Trophoblast cell (in vitro differentiated cells and primary cell): Measurements from ENCODE around the gene RGS10.

ENCODE experiments used
- DNase-seq, 2 donors: peaks; one replicate each; pipeline ENCODE4 v3.0.0-alpha.2; 2016
- H2AFZ ChIP-seq: 2 replicates; pipeline ENCODE4 v1.6.1; 2013; ENCODE audit warnings: low read length, moderate library complexity, mild to moderate bottlenecking; ENCODE audit not compliant: insufficient read depth, poor library complexity
- H2AK5ac ChIP-seq: 2 replicates; pipeline ENCODE4 v1.6.1; 2013; ENCODE audit warnings: mild to moderate bottlenecking, low read length
- H2BK120ac ChIP-seq: 2 replicates; pipeline ENCODE4 v1.6.1; 2013; ENCODE audit warnings: low read length, mild to moderate bottlenecking, moderate library complexity; ENCODE audit not compliant: insufficient read depth, poor library complexity
- H2BK12ac ChIP-seq: 2 replicates; pipeline ENCODE4 v1.6.1; 2013; ENCODE audit warnings: mild to moderate bottlenecking, low read length, moderate library complexity
- H2BK5ac ChIP-seq: 2 replicates; pipeline ENCODE4 v1.6.1; 2013; ENCODE audit warnings: low read length, low read depth, moderate library complexity, mild to moderate bottlenecking; ENCODE audit not compliant: poor library complexity
- H3K14ac ChIP-seq: 2 replicates; pipeline ENCODE4 v1.6.1; 2013; ENCODE audit warnings: mild to moderate bottlenecking, low read length
- H3K18ac ChIP-seq: 2 replicates; pipeline ENCODE4 v1.6.1; 2013; ENCODE audit warnings: mild to moderate bottlenecking, low read length
- H3K23ac ChIP-seq: 2 replicates; pipeline ENCODE4 v1.6.1; 2013; ENCODE audit warnings: low read length
- H3K27ac ChIP-seq: 2 replicates; pipeline ENCODE4 v1.5.1; 2013; ENCODE audit warnings: low read depth, mild to moderate bottlenecking, inconsistent platforms, low read length, moderate library complexity
- H3K27me3 ChIP-seq: 2 replicates; pipeline ENCODE4 v1.6.1; 2013; ENCODE audit warnings: inconsistent platforms, mild to moderate bottlenecking, low read length, moderate library complexity; ENCODE audit not compliant: insufficient read depth
- H3K36me3 ChIP-seq, 2 experiments: 1 replicate in 1 of 2; 2 replicates in 1 of 2; pipeline ENCODE4 v1.6.1; 2013; ENCODE audit warnings: low read length in 2 of 2, mild to moderate bottlenecking in 2 of 2, moderate library complexity in 1 of 2; ENCODE audit not compliant: insufficient read depth in 2 of 2, control insufficient read depth in 1 of 2
- H3K4ac ChIP-seq: 2 replicates; pipeline ENCODE4 v1.6.1; 2013; ENCODE audit warnings: low read depth, mild to moderate bottlenecking, low read length, moderate library complexity
- H3K4me1 ChIP-seq, 2 experiments: 1 replicate in 1 of 2; 2 replicates in 1 of 2; pipeline ENCODE4 v1.6.1; 2013; ENCODE audit warnings: low read length in 2 of 2, mild to moderate bottlenecking in 2 of 2, moderate library complexity in 1 of 2; ENCODE audit not compliant: insufficient read depth in 2 of 2, control insufficient read depth in 1 of 2
- H3K4me2 ChIP-seq: 2 replicates; pipeline ENCODE4 v1.6.1; 2013; ENCODE audit warnings: inconsistent platforms, mild to moderate bottlenecking, low read length, moderate library complexity
- H3K4me3 ChIP-seq: 2 replicates; pipeline ENCODE4 v1.5.1; 2013; ENCODE audit warnings: mild to moderate bottlenecking, low read depth, low read length, inconsistent platforms
- H3K79me1 ChIP-seq: one replicate; pipeline ENCODE4 v1.6.1; 2013; ENCODE audit warnings: low read length
- H3K79me2 ChIP-seq: 2 replicates; pipeline ENCODE4 v1.6.1; 2013; ENCODE audit warnings: low read length, mild to moderate bottlenecking; ENCODE audit not compliant: control insufficient read depth, insufficient read depth, poor library complexity
- H3K9ac ChIP-seq: 2 replicates; pipeline ENCODE4 v1.6.1; 2013; ENCODE audit warnings: mild to moderate bottlenecking, low read length
- H3K9me3 ChIP-seq: 2 replicates; pipeline ENCODE4 v1.6.1; 2013; ENCODE audit warnings: low read depth, mild to moderate bottlenecking, control low read depth, inconsistent platforms, low read length; ENCODE audit not compliant: insufficient read depth
- H4K12ac ChIP-seq: 2 replicates; pipeline ENCODE4 v1.6.1; 2013; ENCODE audit warnings: low read depth, mild to moderate bottlenecking, low read length, moderate library complexity
- H4K8ac ChIP-seq: 2 replicates; pipeline ENCODE4 v1.6.1; 2013; ENCODE audit warnings: low read depth, mild to moderate bottlenecking, low read length, moderate library complexity
- H4K91ac ChIP-seq: one replicate; pipeline ENCODE4 v1.6.1; 2013; ENCODE audit warnings: low read depth, mild to moderate bottlenecking, low read length, moderate library complexity
- WGBS: extraction: QIAGEN DNeasy Blood & Tissue Kit; methylation state at CpG from one replicate; pipeline ENCODE4 v1.1.7; 2013; ENCODE audit warnings: missing lambda C conversion rate; ENCODE audit not compliant: insufficient read length, insufficient coverage; ENCODE audit errors: extremely low coverage; 5-methylcytosine and 5-hydroxymethylcytosine counted together

The RGS10 gene

DNA sequence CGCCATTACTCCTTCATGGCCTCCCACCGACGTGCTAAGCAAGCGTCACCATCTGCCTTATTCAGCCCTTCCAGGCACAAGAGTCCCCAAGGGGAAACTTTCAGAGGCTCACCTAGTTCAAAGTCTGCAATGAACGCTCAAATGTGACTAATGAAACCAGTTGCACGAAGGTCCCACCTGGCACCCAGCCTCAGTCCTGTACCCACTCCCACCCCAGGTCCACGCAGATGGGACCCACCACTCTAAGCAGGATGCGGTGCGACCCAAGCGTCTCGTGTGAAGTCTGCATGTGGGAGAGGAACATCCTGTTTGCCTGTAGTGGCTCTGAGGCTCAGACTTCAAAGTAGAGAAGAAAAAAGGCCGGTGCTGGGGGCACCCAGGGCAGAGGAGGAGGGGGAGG lies 40.3 kb downstream of the RGS10 start:
- no peak overlapping the region for H4K8ac ChIP-seq
- no peaks in the 10 kb centered on the region for H3K27me3 ChIP-seq
- no peak overlapping the region for H3K4ac ChIP-seq
- H3K36me3 ChIP-seq: no peaks in the 10 kb centered on the region
- H4K12ac ChIP-seq: no peak overlapping the region
- H2AFZ ChIP-seq: no peak overlapping the region
- no peaks in the 10 kb centered on the region for H3K79me1 ChIP-seq
- H3K23ac ChIP-seq: no peak overlapping the region
- no peak overlapping the region for H3K27ac ChIP-seq
- no peak overlapping the region for H3K4me2 ChIP-seq
- no peak overlapping the region for H4K91ac ChIP-seq
- no peak overlapping the region for H2BK120ac ChIP-seq
- H3K18ac ChIP-seq: no peak overlapping the region
- H3K14ac ChIP-seq: no peak overlapping the region
- H2BK12ac ChIP-seq: no peak overlapping the region
- H3K79me2 ChIP-seq: no peaks in the 10 kb centered on the region
- DNase-seq: no peak
- no peaks in the 10 kb centered on the region for H3K4me1 ChIP-seq
- H3K4me3 ChIP-seq: no peak overlapping the region
- no peak overlapping the region for H2AK5ac ChIP-seq
- no peaks in the 10 kb centered on the region for H3K9me3 ChIP-seq
- H3K9ac ChIP-seq: no peak overlapping the region
- no peak overlapping the region for H2BK5ac ChIP-seq
- WGBS: no CpG with 5 or more reads among the region's 12 CpGs

GRCh38 chr10:119501690-119502089 lies 40.8 kb downstream of the RGS10 start:
- no peak for DNase-seq
- Histone ChIP-seq H3K4ac (no peak overlapping the region), H3K9me3 (no peaks in the 10 kb centered on the region), H3K79me1 (no peaks in the 10 kb centered on the region), H3K9ac (no peak overlapping the region), H3K36me3 (no peaks in the 10 kb centered on the region), H3K79me2 (no peaks in the 10 kb centered on the region), H2BK120ac (no peak overlapping the region), H3K23ac (no peak overlapping the region), H3K27me3 (no peaks in the 10 kb centered on the region), H3K14ac (no peak overlapping the region), H3K4me3 (no peak overlapping the region), H4K91ac (no peak overlapping the region), H3K4me1 (no peaks in the 10 kb centered on the region), H2AK5ac (no peak overlapping the region), H3K4me2 (no peak overlapping the region), H2AFZ (no peak overlapping the region), H4K8ac (no peak overlapping the region), H3K27ac (no peak overlapping the region), H4K12ac (no peak overlapping the region), H2BK5ac (no peak overlapping the region), H2BK12ac (no peak overlapping the region), H3K18ac (no peak overlapping the region)
- no CpG with 5 or more reads among the region's 2 CpGs for WGBS

GRCh38 chr10:119500821-119501220 lies 41.7 kb downstream of the RGS10 start:
- no peak for DNase-seq
- no peak overlapping the region for H4K8ac ChIP-seq
- H3K79me1 ChIP-seq: no peaks in the 10 kb centered on the region
- no peaks in the 10 kb centered on the region for H3K36me3 ChIP-seq
- H3K27me3 ChIP-seq: no peaks in the 10 kb centered on the region
- no peak overlapping the region for H4K12ac ChIP-seq
- no peak overlapping the region for H4K91ac ChIP-seq
- no peak overlapping the region for H3K9ac ChIP-seq
- H3K27ac ChIP-seq: no peak overlapping the region
- H2BK5ac ChIP-seq: no peak overlapping the region
- H3K23ac ChIP-seq: no peak overlapping the region
- no CpG with 5 or more reads among the region's 6 CpGs for WGBS
- no peak overlapping the region for H3K18ac ChIP-seq
- no peaks in the 10 kb centered on the region for H3K9me3 ChIP-seq
- H2AK5ac ChIP-seq: no peak overlapping the region
- H3K4me3 ChIP-seq: no peak overlapping the region
- H3K79me2 ChIP-seq: no peaks in the 10 kb centered on the region
- no peak overlapping the region for H3K4ac ChIP-seq
- H2AFZ ChIP-seq: no peak overlapping the region
- no peak overlapping the region for H2BK120ac ChIP-seq
- no peak overlapping the region for H3K4me2 ChIP-seq
- H3K4me1 ChIP-seq: no peaks in the 10 kb centered on the region
- H2BK12ac ChIP-seq: no peak overlapping the region
- H3K14ac ChIP-seq: no peak overlapping the region

- no peak overlapping the region for H3K23ac ChIP-seq
- no peak overlapping the region for H3K4me2 ChIP-seq
- no peak overlapping the region for H2AFZ ChIP-seq
- H3K18ac ChIP-seq: no peak overlapping the region
- H3K14ac ChIP-seq: no peak overlapping the region
- H3K79me1 ChIP-seq: no peaks in the 10 kb centered on the region
- no peak for DNase-seq
- H2AK5ac ChIP-seq: no peak overlapping the region
- no peak overlapping the region for H3K4me3 ChIP-seq
- no peaks in the 10 kb centered on the region for H3K4me1 ChIP-seq
- whole genome bisulfite sequencing: no CpG with 5 or more reads among the region's 8 CpGs
- no peak overlapping the region for H4K12ac ChIP-seq
- H3K9me3 ChIP-seq: no peaks in the 10 kb centered on the region
- no peak overlapping the region for H3K9ac ChIP-seq
- H4K91ac ChIP-seq: no peak overlapping the region
- H3K27ac ChIP-seq: no peak overlapping the region
- no peak overlapping the region for H2BK5ac ChIP-seq
- no peak overlapping the region for H2BK120ac ChIP-seq
- H4K8ac ChIP-seq: no peak overlapping the region
- H3K79me2 ChIP-seq: no peaks in the 10 kb centered on the region
- H3K27me3 ChIP-seq: no peaks in the 10 kb centered on the region
- H3K4ac ChIP-seq: no peak overlapping the region
- no peaks in the 10 kb centered on the region for H3K36me3 ChIP-seq
- H2BK12ac ChIP-seq: no peak overlapping the region
Observed at GRCh38 chr10:119500123-119500795, 42.3 kb downstream of the RGS10 start.
